ENCODE results near the gene TPGS2. TPM values are rescaled to one million over a fixed set of nuclear protein-coding genes. Genes with fewer than 3 reads are reported as not detected.
A peak's percentile ranks its signal among the peaks of the same experiment; 100 is the strongest.
"Not testable (repeated sequence)": the region's sequence is repeated elsewhere in the genome, so short reads cannot be mapped to it uniquely, and the experiment has no call there.

TPGS2 gene
- total RNA-seq, 1 experiment from 2014 or later, result 284 TPM

DNA sequence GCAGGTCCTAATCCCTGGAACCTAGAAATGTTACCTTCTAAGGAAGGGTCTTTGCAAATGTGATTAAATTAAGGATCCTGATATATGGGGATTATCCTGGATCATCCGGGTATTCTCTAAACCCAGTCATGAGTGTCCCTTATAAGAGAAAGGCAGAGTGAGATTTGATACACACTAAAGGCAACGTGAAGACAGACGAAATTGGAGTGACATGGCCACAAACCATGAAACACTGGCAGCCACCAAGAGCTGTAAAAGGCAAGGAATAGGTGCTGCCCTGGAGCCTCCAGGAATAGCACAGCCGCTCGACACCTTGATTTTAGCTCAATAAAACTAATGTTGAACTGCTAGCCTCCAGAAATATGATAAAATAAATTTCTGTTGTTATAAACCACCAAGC, 45.0 kb downstream of the TPGS2 start:
- no peak for DNase-seq (ENCODE audit: low spot score)
- in situ Hi-C loops (cut with HindIII; ENCODE audit: low sequenced_read_pairs), result no loop called here

DNA sequence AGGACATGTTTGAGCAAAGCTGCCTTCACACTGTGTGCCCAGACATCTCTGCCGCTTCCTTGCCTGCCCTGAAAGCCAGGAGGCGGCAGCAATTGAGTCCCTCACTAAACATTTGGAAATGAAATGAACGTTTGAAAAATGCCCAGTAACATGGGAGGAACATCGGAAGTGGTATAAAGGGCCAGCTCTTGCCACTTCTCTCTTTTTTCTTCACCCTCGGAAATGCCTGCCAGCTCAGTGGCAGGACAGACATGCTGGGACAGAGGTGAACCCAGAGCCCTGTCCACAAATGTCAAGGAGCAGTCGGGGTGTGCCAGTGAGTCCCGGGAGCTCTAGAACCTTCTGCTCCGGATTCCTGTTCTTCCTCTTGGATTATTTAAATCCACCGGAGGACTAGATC, 46.1 kb downstream of the TPGS2 start:
- no peak for DNase-seq (ENCODE audit: low spot score)
- in situ Hi-C loops (cut with HindIII; ENCODE audit: low sequenced_read_pairs), result no loop called here

DNA sequence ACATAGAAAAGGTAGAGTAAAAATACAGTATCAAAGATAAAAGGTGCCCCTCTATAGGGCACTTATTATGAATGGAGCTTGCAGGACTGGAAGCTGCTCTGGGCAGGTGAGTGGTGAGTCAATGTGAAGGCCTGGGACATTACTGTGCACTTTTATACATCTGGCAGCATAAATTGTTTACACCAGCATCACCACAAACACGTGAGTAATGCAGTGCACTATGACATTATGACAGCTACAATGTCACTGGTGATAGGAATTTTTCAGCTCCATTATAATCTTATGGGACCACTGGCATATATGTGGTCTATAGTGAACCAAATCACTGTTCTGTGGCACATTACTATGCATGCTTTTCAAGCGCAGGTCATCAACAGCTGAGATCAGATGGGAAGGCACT, 48.1 kb downstream of the TPGS2 start:
- in situ Hi-C loops (cut with HindIII; ENCODE audit: low sequenced_read_pairs), result no loop called here
- no peak for DNase-seq (ENCODE audit: low spot score)

DNA sequence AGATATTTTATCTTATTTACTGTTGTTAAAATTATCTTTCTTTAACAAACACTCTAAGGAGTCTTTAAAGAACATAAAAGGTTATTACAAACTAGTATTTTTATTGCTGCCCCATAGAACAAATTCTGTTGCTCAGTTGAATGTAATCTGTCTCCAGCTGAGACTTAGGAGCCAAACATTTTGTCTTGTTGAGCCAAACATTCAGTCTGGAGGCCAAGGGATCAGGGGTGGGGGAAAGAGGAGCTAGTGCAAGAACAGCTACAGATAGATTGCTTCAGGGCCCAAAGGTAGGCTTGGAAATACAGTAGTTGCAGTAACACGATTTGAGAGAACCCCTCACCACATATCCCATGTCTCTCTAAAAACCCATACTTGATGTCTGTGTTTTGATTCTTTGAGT, 51.2 kb downstream of the TPGS2 start:
- in situ Hi-C loops (cut with HindIII; ENCODE audit: low sequenced_read_pairs), result no loop called here
- DNase-seq (ENCODE audit: low spot score), result no peak

DNA sequence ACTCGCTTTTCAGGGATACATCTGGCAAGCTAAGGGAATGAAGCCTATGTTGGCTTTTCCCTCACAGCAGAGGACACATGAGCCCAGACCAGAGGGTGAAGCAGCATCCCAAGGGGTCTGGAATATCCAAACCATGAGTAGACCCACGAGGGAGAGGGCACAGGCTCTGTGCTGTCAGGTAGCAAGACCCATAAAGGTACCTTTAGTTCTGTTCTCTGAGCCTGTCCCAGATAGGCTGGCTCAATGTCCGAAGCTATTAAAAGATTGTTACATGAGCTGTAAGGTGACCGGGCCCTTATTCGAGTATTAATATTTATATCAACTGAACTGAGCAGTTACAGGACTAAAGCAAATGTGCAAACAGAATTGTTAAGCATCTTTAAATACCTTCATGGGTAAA, 52.2 kb downstream of the TPGS2 start:
- in situ Hi-C loops (cut with HindIII; ENCODE audit: low sequenced_read_pairs), result no loop called here
- DNase-seq (ENCODE audit: low spot score), result no peak

DNA sequence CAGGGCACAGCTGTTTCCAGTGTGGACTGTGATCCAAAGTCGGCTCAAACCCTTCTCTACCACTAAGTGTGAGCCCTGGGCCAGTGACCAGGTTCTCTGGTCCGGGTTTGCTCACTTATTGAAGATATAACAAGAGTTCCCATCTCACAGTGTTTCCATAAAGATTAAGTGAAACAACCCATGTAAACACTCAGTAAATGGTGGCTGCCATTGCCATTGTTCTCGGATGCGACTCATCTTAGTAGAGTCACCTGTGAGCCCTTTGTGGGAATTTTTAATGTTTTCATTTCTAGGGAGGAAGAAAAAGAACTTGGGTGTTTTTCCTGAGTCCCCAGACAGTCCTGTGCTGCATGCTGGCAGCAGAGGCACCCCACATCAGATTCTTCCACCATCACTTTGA, 53.4 kb downstream of the TPGS2 start:
- no peak for DNase-seq (ENCODE audit: low spot score)
- in situ Hi-C loops (cut with HindIII; ENCODE audit: low sequenced_read_pairs), result no loop called here

DNA sequence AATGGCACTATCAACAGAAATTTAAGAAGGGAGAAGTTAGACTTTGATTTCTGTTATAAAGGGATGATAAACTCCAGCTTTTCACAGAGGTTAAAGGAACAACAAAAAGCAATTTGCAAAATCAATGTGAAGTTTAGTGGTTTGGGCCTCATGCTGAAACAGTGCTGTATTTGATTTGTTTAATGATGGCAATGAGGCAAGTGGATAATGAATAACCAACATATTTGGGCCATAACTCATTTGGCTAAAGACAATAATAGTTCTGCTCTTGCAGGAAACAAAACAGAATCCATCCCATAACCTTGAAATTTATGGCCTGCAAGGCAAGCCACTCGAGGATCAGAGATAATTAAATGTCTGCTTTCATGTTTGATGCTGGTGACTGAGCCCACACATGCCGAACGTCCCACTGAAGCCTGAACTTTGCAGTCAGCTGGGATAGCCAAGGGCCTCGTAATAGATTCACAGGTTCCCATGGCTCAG, 56.5 kb downstream of the TPGS2 start:
- in situ Hi-C loops (cut with HindIII; ENCODE audit: low sequenced_read_pairs), result no loop called here
- DNase-seq (ENCODE audit: low spot score), result no peak

DNA sequence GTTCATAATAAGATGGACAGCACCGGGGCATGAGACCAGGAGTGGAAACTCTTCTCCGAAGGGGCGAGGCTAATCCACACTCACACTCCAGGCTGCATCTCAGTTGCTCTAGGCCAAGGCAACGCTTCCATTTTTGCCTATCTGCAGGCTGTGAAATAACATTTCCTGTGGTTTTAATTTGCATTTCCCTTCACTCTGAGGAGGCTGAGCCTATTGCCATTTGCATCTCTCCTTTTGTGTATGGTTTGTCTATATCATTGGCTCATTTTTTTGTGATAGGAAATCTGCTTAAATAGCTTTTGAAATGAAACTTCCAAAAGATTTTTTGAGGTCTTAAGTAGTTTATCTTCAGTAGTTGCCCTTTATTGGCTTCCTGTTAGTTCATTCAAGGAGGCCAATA, 57.6 kb downstream of the TPGS2 start:
- no peak for DNase-seq (ENCODE audit: low spot score)

DNA sequence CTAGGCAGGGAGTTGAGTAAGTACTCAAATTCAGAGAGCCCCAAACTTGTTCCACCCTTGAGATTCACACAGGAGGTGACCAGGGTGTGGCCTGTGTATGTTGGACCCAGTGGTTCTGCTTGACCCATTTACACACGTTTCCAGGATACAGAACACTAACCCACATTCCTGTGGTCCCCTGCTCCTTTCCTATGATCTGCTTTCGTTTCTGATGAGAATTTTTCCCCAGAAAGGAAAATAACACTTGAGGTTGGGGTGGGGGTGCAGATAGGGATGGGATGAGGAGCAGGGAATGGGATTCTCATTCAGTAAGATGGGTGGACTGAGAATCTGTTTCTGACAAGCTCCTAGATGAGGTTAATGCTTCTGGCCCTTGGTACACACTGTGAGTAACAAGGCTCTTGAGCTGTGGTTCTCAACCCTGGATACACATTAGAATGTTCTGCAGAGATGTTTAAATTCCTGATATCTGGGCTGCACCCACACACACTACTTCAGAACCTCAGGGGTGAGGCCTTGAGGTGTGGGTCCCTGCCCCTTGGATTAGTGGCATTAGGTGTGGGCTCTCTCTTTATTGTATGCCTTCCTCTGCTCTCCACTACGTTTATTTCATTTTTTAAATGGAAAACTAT, 58.4 kb downstream of the TPGS2 start:
- DNase-seq (ENCODE audit: low spot score), result no peak
- in situ Hi-C loops (cut with HindIII; ENCODE audit: low sequenced_read_pairs), result no loop called here

More for the DNA sequence above, 57.6 kb downstream of the TPGS2 start:
- in situ Hi-C loops (cut with HindIII; ENCODE audit: low sequenced_read_pairs), result no loop called here

DNA sequence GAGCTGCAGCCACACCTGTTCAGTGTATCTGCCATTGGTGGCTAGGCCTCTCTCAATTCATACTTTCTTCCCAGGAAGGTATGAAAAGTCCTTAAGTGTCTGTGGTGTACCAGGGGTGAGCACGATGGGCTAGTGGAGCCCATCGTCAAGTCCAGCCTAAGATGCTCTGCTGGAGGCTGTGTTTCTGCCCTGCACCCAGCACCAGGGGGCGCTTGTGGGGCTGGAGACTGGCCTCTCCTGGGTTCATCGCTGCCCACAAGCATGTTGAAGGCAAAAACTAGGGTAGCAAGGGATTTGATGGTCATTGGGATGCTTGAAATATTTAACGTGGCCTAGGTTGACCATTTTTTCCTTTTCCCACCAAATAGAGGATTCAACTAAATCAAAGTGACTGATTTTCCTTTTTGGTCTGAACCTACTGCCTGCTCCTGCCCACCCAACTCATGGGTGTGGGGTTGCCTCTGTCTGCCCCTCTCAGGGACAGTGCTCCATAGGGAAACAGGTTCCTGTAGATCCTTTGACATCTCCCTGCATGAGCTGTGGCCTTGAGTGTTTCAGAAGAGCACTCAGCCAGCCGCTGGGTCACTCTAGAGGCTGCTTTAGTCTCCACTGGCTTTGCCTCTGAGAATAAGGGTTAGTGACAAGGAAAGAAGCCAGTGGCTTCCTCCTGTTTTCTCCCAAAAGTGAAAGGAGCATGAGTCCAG, 59.0 kb downstream of the TPGS2 start:
- DNase-seq (ENCODE audit: low spot score), result no peak
- in situ Hi-C loops (cut with HindIII; ENCODE audit: low sequenced_read_pairs), result no loop called here

DNA sequence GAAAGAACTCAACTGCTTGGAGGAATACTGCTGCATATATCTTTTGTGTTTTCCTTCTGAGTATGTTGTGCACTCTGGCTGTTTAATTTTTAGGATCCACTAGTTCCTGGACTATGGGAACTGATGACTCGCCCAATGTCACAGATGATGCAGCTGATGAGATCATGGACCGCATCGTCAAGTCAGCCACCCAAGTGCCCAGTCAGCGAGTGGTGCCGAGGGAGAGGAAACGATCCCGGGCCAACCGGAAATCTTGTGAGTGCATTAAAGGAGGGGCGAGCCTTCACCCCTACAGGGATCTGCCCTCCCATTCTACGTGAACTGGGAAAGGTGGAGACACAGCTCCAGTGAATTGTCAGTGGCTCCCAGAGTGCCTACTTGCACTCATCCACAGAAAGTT, 59.6 kb downstream of the TPGS2 start:
- in situ Hi-C loops (cut with HindIII; ENCODE audit: low sequenced_read_pairs), result no loop called here
- no peak for DNase-seq (ENCODE audit: low spot score)

DNA sequence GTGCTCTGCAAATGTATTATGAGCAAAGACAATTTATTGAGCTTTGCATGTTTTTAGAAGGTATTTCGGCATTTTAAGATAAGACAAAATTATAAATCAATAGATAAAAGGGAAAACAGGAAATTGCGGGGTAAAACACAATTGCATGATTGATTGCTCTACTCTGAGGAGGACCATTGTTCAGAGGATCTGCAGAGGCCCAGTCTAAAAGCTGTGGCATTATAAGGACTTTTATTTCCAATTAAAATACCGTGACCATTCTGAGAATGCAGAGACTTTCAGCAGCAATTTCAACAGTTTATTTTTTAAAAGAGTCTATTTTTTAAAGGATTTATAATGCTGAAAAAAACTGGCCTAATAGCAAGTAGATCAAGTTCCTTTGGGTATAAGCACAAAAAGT, 62.0 kb downstream of the TPGS2 start:
- in situ Hi-C loops (cut with HindIII; ENCODE audit: low sequenced_read_pairs), result no loop called here
- no peak for DNase-seq (ENCODE audit: low spot score)

DNA sequence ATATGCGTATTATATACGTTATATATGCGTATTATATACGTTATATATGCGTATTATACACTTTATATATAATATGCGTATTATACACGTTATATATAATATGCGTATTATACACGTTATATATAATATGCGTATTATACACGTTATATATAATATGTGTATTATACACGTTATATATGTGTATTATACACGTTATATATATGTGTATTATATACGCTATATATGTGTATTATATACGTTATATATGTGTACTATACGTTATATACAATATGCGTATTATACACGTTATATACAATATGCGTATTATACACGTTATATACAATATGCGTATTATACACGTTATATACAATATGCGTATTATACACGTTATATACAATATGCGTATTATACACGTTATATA, 65.8 kb downstream of the TPGS2 start:
- DNase-seq (ENCODE audit: low spot score); in situ Hi-C loops (cut with HindIII; ENCODE audit: low sequenced_read_pairs): not testable (repeated sequence)

DNA sequence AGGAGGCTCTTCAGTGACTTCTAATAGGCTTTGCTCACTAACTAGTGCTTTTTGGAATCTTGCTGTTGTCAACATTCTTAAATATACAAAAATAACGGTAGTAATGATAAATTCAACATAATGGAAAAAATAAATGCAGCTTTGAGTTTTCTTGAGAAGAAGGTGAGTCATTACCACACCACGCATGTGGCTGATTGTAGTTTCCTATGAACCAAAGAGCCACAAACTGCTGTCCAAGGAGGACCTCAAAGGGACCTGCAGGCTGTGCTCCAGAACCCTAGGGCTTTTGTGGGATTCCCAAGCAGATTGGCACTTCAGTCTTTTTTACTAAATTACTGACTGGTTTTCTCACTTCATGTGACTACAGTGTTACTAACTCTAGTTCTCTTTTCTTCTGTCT, 66.7 kb downstream of the TPGS2 start:
- DNase-seq (ENCODE audit: low spot score), result no peak
- in situ Hi-C loops (cut with HindIII; ENCODE audit: low sequenced_read_pairs), result no loop called here

DNA sequence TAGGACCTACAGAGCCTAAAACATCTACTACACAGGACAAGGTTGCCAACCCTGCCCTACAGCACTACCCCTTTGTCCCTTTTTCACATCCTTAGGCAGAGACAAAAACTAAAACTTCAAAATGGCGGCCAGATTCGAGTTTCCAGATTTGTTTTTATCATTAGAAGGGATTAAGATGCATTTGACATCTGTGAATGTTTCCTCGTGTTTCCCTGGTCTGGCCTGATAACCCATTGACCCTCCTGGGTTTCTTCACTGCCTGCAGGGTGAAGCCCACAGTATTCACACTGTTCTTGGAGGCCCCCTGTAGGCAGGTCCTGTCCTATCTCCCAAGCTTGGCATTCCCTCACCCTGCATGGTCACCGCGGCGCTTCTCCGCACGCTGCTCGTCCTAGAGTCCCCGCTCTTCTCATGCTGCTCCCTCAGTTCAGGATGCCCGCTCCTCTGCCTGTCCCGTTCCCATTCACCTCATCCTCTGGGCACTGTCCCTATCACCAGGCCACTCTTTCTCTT, 67.6 kb downstream of the TPGS2 start:
- no peak for DNase-seq (ENCODE audit: low spot score)
- in situ Hi-C loops (cut with HindIII; ENCODE audit: low sequenced_read_pairs), result no loop called here

DNA sequence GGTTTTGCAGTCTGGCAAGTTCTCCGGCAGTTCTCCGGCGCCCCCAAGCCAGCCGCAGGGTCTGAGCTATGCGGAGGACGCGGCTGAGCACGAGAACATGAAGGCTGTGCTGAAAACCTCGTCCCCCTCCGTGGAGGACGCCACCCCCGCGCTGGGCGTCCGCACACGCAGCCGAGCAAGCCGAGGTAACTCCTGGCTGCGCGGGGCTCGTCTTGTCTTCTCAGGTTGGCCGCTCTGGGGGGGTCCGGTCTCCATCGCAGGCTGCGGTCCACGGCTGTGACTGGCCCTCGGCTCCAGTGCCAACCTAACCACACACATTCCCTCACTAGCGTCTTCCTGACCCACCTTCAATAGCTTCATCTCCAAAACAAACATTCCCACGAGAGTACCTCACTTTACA, 68.2 kb downstream of the TPGS2 start:
- in situ Hi-C loops (cut with HindIII; ENCODE audit: low sequenced_read_pairs), result no loop called here

DNA sequence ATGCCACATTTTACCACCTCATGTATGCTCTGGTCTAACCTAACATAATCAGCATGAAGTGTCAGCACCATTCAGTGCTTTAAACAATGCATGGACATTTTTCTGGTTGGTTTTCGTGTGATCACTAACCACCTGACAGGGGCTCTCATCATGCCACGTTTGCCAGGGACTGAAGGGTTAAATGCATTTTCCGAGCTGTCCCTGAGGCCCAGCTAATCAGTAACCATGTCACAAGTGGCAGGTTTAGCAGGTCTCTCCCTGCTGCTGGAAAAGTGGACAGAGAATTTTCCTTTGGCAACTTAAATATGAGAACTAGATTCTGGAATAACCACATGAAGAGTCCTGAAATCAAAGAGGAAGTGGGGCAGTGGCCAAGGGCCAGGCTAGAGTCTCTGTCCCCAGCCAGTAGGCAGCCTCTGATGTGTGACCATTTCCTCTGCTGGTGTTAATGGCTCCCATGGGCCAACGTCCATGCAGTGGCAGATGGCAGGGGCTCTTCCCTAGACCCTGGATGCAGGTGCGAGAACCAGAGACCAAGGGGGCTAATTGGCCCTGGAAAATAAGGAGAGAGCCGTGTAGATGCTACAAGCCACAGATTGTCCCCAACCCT, 69.5 kb downstream of the TPGS2 start:
- DNase-seq (ENCODE audit: low spot score), result no peak
- in situ Hi-C loops (cut with HindIII; ENCODE audit: low sequenced_read_pairs), result no loop called here

More for the DNA sequence above, 68.2 kb downstream of the TPGS2 start:
- DNase-seq (ENCODE audit: low spot score), result no peak

DNA sequence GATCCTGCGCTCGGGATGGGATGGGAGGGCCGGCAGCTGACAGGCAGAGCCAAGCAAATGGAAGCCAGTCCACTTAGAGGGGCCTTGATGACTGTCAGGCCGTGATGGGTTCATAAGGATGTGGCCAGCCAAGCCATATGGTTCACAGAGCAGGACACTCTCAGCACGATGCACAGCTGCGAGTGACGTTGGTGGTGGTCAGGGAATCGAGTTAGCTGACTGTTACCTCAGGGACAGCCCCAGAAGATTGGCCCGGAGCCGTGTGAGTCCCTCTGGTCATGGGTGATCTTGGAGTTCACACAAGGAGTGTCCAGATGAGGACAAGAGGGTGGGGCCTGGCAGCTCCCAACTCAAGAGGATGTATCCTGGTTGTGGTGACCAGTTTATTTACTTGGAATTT, 70.2 kb downstream of the TPGS2 start:
- in situ Hi-C loops (cut with HindIII; ENCODE audit: low sequenced_read_pairs), result no loop called here
- no peak for DNase-seq (ENCODE audit: low spot score)

DNA sequence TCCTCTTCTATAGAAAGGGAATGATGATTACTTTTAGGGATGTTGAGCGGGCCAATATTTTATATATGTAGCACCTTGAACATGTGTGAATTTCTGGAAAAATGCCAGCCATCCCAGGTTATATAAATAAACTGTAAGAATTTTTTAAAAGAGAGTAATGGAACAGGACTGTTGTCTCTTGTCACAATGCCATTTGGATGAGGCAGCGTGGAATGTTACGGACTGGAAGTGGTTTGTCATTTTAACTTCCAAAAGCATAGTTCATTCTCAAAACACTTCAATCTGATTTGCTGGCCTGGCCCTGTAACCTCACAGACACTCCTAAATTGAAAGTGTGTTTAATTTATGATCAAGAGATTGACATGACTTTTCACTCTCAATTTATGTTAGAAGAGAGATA, 70.8 kb downstream of the TPGS2 start:
- in situ Hi-C loops (cut with HindIII; ENCODE audit: low sequenced_read_pairs), result no loop called here
- DNase-seq (ENCODE audit: low spot score), result no peak

DNA sequence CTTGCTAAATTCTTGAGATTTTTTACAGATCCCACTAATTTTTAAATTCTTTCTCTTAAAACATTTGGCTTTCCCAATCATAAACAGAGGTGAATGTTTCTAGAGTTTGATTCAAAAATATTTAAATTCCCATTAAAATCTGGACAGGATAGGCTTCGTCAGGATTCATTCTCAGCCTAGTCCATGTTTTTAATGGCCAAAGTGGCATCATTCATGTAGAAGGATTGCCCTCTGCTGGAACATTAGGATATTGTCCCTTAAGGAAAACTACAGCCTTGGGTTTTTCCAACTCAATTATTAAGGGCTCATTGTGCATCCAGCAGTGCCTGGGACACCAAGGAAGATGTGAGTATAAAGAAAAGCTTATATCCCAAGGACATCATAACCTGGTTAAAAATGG, 71.7 kb downstream of the TPGS2 start:
- DNase-seq (ENCODE audit: low spot score), result peak; percentile 41
- in situ Hi-C loops (cut with HindIII; ENCODE audit: low sequenced_read_pairs), result no loop called here

All from G401 (cell line).